ENCODE measurements around the gene PRRC2B.
A peak's percentile ranks its signal among the peaks of the same experiment; 100 is the strongest.
"Not testable (repeated sequence)": the region's sequence is repeated elsewhere in the genome, so short reads cannot be mapped to it uniquely, and the experiment has no call there.

Gene PRRC2B

DNA sequence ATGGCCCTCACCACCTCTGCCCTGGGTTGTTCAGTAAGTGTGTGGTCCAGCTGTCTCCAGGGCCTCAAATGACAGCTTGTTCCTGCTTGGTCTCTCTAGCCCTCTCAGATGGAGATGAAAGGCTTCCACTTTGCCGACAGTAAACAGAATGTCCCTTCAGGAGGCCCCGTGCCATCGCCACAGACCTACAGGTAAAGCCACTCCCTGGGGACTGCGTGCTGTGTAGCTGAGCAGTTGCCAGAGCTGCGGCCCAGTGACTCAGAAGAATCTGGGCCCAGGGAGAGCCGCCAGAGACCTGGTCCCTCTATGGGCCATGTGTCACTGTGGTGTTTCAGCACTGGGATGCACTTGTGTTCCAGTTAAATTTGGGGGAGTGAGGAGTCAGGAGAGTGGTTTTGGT lies 98.2 kb downstream of the PRRC2B start:
- DNase-seq: no peak

DNA sequence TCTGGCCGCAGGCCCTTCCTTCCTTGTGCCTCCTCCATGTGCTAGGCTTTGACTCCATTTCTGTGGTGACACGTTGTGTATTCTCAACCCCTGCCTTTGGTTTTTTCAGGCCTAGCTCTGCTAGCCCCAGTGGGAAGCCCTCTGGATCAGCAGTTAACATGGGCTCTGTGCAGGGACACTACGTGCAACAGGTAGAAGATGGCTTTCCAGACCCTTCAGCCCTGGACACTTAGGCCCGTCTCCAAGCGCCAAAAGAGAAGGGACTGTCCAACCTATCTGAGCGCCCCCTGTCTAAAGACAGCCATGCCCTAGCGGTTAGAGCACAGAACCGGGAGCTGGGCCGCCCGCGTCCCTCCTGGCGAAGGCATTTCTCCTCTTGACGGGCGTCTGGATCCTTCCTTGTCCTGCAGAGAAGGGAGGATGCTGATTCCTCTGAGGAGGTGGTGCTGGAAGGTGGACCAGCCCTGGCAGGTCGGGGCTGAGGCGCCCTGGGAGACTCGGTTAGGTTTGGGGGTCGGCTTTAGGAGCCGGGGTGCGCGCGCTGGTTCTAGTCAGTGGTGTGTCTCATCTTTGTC lies 100.5 kb downstream of the PRRC2B start:
- no peak for DNase-seq

DNA sequence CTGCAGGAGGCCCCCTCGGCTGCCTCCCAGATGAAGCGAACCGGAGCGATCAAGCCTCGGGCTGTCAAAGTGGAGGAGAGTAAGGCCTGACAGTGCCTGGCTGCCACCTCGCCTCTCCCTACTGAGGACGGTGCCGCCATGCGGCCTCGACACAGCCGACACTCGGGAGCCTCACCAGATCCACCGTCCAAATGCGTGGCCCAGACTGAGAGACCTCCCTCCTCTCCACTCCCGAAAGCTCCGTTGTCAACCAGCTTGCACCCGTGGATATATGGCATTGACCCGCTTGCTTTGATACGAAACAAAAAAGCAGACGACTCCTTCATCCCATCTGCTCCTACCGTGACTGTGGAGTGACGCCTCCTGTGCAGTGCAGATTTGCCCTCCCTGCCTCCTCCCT lies 101.9 kb downstream of the PRRC2B start:
- no peak for DNase-seq

DNA sequence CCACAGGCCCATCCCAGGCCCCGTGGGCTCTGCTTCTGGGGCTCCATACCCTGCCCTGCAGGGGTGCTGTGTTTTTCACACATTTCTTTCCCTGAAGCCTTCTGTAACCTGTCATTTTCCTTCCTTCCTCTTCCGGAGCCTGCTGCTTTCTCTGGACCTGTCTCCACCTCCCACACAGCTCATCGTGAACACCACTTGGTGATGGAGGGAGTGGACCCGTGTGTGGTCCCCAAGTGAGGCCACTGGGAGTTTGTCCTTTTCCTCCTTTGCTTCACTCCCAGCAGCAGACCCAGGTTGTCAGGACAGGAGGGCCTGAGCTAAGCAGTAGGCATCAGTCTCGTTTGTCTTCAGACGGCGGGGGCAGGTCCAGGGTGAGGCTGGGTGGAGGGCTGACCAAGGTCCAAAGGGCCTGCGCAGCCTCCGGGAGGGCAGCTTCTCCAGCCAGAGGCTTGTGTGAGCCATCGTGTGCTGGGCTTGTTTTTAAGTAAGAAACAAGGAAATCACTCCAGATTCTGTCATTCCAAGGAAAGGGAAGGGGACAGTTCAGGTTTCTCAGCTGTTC lies 103.0 kb downstream of the PRRC2B start:
- DNase-seq: no peak

DNA sequence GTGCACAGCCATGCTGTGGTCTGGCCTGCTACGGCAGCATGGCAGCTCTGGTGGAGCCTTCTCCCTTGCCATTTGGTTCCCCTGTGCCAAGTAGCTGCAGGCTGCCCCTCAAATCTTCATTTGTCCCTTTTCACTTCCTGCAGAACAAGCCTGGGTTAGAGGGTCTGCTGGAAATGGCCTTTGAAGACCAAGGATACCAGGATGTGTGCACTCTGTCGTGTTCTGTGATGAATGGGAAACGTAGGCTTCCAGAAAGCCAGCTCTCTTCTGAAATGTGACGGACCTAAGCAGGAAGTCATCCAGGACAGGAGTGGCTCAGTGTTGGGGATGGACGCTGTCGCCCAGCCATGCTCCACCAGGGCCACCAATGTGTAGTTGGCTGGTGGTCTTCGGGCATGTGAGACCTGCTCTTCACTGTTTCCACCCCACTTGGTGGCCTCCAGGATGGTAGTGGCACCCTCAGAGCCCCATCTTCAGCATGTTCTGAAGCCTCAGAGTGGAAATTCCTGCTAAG lies 105.4 kb downstream of the PRRC2B start:
- DNase-seq: no peak

DNA sequence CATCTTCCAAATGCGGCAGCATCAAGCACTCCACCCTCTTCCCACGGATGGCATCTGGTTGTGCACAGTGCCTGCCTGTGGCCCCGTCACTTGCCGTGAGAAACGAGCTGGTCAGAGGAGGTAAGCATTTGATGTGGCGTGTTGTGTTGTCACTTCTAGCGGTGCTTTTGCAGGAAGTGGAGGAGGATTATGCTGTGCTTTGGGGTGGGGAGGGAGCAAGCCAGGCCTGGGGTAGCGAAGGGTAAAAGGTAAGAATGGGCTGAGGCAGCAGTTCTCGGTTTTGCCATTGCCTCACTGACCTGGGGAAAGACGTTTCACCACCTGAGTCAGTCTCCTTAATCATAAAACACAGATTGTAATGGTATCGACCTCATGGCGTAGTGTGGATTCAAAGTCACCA lies 106.5 kb downstream of the PRRC2B start:
- DNase-seq: no peak

DNA sequence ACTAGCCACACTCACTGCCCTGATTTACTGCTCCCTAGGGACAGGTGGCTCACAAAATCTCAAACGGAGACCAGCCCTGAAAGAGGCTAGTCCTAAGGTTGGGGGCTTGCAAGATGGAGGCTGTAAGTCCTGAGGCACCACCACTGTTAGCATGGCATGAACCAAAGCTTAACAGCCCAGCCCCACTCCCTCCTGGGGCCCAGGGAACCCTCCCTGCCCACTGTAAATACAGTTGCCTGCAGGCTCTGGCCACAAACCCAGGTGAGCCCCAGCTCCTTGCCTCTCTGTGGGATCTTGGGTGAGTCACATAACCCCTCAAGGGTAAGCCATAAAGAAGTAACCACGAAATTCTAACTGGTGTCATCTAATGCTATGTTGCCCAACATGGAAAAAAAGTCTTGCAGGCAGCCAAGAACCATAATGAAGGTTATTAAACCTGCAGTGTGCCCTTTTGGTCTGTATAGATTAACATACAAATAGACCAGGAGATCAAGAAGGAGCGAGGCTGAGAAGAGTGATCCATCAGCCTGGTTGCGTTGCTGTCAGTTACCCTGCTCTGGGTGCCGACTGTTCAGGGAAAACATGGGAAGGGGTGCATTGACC lies 107.2 kb downstream of the PRRC2B start:
- no peak for DNase-seq

DNA sequence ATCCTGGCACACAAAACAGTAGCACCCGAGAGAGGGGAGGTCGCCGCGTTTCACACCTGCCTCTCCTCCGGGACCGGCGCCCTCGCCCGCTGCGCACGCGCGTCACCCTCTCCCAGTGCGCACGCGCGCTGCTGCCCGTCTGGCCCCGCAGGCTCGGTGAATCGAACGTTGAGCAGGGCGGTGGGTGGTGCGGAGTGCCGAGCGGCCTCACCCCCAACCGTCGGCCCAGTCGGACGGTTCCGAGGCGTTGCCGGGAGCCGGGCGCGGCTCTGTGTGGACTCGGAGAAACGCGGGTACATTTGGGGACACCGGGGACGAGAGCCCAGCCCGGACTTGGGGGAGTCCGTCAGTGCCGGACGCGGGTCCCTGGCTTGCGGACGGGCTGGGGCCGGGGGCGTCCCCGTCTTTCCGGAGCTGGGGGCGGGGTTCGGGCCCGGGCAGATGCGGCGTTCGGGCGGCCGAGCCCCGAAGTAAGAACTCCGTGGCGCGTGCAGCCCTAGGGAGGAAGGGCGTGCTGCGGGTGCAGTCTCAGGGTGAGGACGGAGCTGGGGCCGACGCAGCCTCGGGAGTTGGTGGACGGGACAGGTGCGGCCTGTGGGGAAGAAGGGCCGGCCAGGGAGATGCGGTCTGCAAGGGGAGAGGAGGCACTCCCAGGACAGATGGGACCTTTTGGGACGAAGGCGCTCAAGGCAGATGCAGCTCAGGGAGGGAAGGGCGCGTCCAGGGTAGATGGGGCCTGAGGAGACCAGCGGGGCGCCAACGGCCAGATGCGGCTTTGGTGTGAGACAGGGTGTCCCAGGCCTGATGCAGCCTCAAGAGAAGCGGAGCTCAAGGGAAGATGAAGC lies 109.1 kb downstream of the PRRC2B start, which contains the start of gene POMT1:
Gene POMT1 (plus strand): TSS at position 138 of the 845 bp plus-strand sequence. CDS start 1,301 bp downstream, outside the sequence.
- DNase-seq: peak; percentile 51

DNA sequence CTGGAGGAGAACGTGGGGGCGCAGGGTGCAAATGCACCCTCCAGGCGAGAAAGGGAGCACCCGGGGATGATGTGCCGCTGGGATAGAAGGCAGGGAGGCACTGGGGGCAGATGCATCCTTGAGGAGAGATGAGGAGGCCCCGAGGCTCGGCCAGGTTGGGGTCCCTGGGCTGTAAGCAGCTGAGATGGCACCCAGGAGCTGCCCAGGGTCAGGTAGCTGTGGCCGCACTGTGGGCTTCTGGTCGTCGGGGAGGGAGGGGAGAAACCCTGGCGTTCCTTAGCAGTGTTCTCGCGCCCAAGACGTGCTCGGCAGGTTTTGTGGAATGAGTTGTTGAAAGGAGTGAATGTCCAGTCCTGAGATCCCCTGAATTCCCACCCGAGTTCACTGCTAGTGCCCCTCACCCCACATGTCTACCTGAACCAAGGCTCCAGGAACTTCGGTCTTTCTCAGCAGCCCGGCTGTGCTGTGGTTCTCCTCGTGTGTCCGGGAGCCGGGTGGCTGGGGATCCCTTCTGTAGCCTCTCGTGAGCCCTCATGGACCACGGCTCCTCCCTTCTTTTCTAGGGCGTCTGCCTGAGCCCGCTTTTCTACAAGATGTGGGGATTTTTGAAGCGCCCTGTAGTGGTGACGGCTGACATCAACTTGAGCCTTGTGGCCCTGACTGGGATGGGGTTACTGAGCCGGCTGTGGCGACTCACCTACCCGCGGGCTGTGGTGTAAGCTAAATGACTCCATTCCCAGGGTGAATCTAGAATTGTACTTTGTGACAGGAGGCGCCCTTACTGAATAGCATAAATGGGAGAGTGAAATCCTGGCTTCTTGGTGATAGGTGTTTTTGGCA lies 110.0 kb downstream of the PRRC2B start:
- no peak for DNase-seq

DNA sequence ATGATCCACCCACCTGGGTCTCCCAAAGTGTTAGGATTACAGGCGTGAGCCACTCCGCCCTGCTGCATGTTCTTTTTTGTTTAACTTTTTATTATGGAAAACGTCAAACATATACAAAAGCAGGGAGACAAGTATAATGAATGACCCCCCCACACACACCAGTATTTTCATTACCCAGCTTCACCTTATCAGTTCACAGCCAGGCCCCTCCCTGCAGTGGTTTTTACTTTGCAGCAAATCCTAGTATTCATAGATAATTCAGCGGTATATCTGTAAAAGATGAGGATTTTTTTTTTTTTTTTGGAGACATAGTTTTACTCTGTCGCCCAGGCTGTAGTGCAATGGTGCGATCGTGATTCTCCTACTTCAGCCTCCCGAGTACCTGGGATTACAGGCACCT lies 111.1 kb downstream of the PRRC2B start:
- DNase-seq: no peak

DNA sequence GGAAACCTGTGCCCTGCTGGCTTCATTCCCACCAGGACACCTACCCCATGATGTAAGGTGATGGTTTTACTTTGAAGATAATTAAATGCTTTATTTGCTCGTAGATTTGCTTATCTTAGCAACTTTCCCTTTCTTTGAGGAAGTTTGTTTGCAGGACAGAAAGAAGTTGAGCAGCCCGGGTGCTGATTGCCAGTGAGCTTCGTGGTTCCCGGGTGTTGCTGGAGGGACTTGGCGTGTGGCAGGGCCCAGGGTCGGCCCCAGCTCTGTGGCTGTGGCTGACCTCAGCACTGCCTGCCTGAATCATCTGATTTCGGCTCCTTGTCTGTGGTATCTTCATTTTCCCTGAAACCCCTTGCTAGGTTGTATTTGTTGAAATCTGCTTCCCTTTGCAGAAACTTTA lies 117.5 kb downstream of the PRRC2B start:
- DNase-seq: no peak

DNA sequence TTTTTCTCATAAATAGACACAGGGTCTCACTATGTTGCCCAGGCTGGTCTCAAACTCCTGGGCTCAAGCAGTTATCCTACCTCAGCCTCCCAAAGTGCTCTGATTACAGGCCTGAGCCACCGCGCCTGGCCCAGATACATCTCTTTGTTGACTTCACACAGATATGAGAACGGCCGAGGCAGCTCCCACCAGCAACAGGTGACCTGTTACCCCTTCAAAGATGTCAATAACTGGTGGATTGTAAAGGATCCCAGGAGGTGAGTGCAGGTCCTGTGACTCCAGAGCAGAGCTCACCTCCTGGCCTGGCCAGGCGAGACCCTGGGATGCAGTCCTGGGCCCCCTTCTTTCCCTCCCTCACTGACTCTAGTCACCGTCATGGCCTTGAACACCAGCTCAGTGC lies 118.0 kb downstream of the PRRC2B start:
- no peak for DNase-seq

DNA sequence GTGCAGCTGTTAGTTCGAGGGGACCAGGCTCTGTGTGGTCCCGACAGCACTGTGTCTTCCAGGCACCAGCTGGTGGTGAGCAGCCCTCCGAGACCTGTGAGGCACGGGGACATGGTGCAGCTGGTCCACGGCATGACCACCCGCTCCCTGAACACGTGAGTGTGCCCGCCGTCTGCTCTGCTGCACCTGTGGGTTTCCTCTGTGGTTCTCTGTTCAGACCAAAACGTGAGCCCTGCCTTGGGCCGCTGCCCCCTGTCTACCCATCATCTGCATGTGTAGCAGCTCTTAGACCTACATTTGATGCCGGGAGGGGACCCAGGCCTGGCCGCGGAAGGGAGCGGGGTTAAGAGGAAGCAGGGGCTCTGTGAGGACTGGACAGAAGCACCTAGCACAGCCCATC lies 119.3 kb downstream of the PRRC2B start:
- no peak for DNase-seq

DNA sequence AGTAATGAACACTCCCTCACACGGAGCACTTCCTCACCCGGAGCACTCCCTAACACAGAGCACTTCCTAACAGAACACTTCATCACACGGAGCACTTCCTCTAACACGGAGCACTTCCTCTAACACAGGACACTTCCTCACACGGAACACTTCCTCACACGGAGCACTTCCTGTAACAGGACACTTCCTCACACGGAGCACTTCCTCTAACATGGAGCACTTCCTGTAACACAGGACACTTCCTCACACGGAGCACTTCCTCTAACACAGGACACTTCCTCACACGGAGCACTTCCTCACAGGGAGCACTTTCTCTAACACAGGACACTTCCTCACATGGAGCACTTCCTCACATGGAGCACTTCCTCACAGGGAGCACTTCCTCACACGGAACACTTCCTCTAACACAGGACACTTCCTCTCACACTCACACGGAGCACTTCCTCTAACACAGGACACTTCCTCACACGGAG lies 121.7 kb downstream of the PRRC2B start:
- DNase-seq: not testable (repeated sequence)

DNA sequence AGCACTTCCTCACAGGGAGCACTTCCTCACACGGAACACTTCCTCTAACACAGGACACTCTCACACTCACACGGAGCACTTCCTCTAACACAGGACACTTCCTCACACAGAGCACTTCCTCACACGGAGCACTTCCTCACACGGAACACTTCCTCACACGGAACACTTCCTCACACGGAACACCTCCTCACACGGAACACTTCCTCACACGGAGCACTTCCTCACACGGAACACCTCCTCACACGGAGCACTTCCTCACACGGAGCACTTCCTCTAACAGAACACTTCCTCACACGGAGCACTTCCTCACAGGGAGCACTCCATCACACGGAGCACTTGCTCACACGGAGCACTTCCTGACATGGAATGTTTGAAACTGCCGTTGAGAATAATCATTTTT lies 122.2 kb downstream of the PRRC2B start:
- DNase-seq: no peak

DNA sequence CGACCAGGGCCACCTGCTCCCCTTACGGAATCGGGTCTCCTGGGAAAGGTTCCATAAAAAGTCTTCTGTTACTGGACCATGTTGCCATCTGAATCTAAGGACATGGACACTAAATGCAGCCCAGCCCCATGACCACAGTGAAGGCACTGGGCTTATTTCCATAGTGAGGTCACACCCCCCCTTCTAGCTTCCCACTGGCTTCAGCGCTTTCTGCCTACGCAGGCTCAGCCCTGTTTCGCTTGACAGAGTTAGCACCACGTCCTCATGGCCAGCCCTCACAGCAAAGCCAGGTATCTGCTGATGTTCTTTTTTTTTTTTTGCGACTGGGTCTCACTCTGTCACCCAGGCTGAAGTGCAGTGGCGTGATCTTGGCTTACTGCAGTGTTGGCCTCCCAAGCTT lies 123.0 kb downstream of the PRRC2B start:
- DNase-seq: no peak

DNA sequence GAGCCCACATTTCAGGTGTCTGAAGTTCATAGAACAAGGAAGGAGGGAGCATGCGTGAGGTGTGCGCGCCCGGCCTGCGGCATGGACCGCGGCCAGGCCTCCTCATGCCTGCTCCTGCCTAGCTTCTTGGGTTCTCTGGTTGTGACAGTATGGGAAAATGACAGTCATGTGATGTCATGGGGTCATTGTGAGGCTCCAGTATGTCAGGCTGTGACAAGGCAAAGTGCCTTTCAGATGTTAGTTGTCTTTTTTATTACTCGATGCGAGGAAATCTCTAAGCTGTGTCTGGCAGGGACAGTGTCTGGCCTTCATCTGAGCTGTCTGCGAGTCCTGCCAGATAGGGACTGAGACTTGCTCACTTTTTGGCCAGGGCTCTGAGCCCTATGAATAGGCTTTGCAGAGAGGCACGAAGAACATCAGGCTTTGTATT lies 123.9 kb downstream of the PRRC2B start:
- no peak for DNase-seq

DNA sequence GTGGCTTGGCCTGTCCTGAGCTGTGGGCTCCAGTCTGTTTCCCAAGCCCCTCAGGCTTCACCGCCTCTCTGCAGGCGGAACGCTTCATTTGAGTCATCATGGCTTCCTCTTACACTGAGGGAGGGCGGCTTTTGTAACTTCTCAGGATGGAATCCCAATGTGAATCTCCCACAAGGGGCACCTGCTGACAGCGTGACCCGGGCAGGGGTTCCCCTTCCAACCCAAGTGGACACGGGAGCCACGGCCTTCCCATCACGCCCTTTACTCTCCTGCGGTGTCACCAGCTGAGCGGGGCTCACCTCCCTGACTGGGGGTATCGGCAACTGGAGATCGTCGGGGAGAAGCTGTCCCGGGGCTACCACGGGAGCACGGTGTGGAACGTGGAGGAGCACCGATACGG lies 124.7 kb downstream of the PRRC2B start:
- no peak for DNase-seq

DNA sequence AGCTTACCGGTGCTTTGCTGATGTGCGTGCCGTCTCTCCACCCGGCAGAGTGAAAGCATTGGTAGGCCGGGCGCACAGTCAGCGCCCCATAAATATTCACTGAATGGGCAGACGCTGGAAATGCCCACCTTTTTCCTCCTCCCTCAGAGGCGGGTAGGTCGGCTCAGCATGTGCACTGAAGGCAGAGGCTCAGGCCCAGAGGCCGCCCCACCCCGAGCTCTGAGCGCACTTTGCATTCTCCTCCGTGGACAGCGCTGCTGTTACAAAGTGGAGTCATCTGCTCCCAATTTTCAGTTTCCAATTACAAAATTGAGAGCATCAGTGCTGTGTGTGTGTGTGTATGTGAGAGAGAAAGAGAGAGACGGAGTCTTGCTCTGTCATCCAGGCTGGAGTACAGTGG lies 126.6 kb downstream of the PRRC2B start:
- no peak for DNase-seq

DNA sequence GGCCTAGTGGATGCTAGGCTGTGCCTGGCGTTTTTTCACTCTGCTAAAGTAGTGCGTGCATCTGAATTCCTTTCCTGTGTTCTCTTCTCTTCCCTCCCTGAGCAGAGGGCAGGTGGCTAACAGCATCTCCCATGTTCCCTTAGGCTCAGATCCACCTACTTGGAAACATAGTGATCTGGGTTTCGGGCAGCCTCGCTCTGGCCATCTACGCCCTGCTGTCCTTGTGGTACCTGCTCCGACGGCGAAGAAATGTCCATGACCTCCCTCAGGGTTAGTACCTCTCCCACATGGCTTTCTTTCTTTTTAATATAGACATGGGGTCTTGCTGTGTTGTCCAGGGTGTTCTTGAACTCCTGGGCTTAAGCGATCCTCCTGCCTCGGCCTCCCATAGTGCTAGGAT lies 127.3 kb downstream of the PRRC2B start:
- DNase-seq: no peak

DNA sequence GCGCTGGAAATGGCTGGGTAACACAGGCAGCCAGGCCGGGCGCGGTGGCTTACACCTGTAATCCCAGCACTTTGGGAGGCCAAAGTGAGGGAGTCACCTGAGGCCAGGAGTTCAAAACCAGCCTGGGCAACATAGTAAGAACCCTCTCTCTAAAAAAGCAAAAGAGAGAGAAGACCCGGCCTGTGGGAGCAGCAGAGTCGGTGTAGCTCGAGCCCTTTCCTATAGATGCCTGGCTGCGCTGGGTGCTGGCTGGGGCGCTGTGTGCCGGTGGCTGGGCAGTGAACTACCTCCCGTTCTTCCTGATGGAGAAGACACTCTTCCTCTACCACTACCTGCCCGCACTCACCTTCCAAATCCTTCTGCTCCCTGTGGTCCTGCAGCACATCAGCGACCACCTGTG lies 127.9 kb downstream of the PRRC2B start:
- DNase-seq: no peak

DNA sequence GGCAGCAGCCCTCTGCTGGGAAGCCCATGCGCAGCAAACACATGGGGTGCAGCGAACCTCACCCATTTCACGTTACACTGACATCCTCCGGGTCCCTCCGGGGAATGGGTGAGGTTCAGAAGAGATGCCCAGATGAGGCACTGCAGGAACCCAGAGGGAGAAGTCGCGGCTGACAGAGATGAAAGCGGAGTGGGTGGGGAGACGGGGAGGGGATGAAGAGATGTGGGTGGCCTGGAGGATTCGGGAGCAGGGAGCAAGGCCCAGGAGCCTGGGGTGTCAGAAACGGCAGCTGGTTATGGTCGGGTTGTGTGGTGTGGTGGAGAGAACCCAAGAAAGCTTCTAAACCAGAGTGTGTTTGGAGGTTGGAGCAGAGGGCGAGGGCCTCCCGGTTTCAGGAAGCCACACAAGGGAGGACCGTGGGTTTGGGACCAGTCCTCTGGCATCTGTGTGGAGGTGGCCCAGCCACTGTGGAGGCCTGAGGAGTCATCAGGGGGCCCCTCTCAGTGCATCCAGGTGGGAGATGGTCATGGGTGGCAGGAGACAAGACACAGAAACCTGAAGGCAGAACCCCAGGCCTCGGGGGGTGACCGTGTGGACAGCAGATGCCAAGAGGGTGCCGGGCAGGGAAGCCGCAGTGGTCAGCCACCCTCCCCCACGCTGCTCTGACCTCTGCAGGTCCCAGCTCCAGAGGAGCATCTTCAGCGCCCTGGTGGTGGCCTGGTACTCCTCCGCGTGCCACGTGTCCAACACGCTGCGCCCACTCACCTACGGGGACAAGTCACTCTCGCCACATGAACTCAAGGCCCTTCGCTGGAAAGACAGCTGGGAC lies 128.6 kb downstream of the PRRC2B start:
- DNase-seq: no peak
